HCT116 (cell line): ENCODE measurements around the gene TP53. TPM values are rescaled to one million over a fixed set of nuclear protein-coding genes. Genes with fewer than 3 reads are reported as not detected.

ENCODE experiments used
- ATAC-seq: fragments of 200-7000 bp; cut with Tn5 transposase; 2 replicates; pipeline ENCODE4 v1.9.1; 2020; ENCODE audit warnings: mild to moderate bottlenecking, moderate library complexity
- BruUV-seq: library from RNA; stranded (reverse); fragments of 400-500 nt; replicated peaks from 2 replicates; lab custom pipeline; 2021; lab: Mats Ljungman, UMichigan
- CTCF ChIA-PET: fragments of 300-600 bp; sonication (Branson Sonifier 250); formaldehyde crosslinking; loops from one replicate; lab custom pipeline; 2021; ENCODE audit warnings: antibody characterized with exemption; lab: Charles Lee
- POLR2A ChIA-PET: fragments of 300-600, 350-600 bp; sonication (Branson Sonifier 250); formaldehyde crosslinking; loops from one replicate; lab custom pipeline; 2021; ENCODE audit warnings: antibody characterized with exemption; lab: Charles Lee
- RAD21 ChIA-PET, 2 experiments: fragments of 300-600 bp; sonication (Branson Sonifier 250); formaldehyde crosslinking; loops; one replicate each; lab custom pipeline; 2023; ENCODE audit warnings: low total read pairs in 2 of 2; ENCODE audit not compliant: uncharacterized antibody in 2 of 2, unreplicated experiment in 2 of 2, low non-redundant PET in 1 of 2; lab: Charles Lee
- DNase-seq: peaks from one replicate; pipeline ENCODE4 v3.0.0-alpha.2; 2010; ENCODE audit warnings: low read depth, low spot score
- H2AFZ ChIP-seq: fragments of 200-600 bp; shearing (Covaris generic), sonication (generic); 2 replicates; pipeline ENCODE4 v1.6.1; 2017; ENCODE audit warnings: low read depth, mixed run types, mixed read lengths, antibody characterized with exemption, low read length; ENCODE audit not compliant: poor library complexity, severe bottlenecking
- H3K27ac ChIP-seq: 2 replicates; pipeline ENCODE4 v1.5.1; 2012; ENCODE audit warnings: low read depth, low read length
- H3K27me3 ChIP-seq: fragments of 200-600 bp; sonication (generic); 2 replicates; pipeline ENCODE4 v1.6.1; 2016; ENCODE audit warnings: mixed run types, low read length, mixed read lengths; ENCODE audit not compliant: insufficient read depth
- H3K36me3 ChIP-seq, 2 experiments: fragments of 200-500 bp in 1 of 2; fragments of 200-600 bp in 1 of 2; sonication (Bioruptor generic) in 1 of 2; sonication (generic) in 1 of 2; 2 replicates each; pipeline versions ENCODE4 v1.5.1 to v1.6.1; 2014 to 2016; ENCODE audit warnings: low read length in 2 of 2, inconsistent platforms in 1 of 2, mixed read lengths in 1 of 2, mixed run types in 1 of 2; ENCODE audit not compliant: insufficient read depth in 2 of 2, control insufficient read depth in 1 of 2
- H3K4me1 ChIP-seq, 2 experiments: fragments of 200-600 bp in 1 of 2; sonication (generic) in 1 of 2; 2 replicates each; pipeline versions ENCODE4 v1.5.1 to v1.6.1; 2012 to 2017; ENCODE audit warnings: low read length in 2 of 2, inconsistent platforms in 1 of 2, mild to moderate bottlenecking in 1 of 2, mixed read lengths in 1 of 2, mixed run types in 1 of 2, moderate library complexity in 1 of 2; ENCODE audit not compliant: insufficient read depth in 2 of 2, control insufficient read depth in 1 of 2
- H3K4me2 ChIP-seq: fragments of 200-600 bp; sonication (generic); 2 replicates; pipeline ENCODE4 v1.6.1; 2017; ENCODE audit warnings: mixed run types, low read length, mixed read lengths
- H3K4me3 ChIP-seq, 2 experiments: fragments of 200-600 bp in 1 of 2; sonication (generic) in 1 of 2; replicated peaks in 1 of 2; 2 replicates each; pipeline ENCODE4 v1.5.1; 2011 to 2016; ENCODE audit warnings: low read length in 2 of 2, control low read depth in 1 of 2, low read depth in 1 of 2, mild to moderate bottlenecking in 1 of 2, mixed read lengths in 1 of 2, mixed run types in 1 of 2
- H3K79me2 ChIP-seq: fragments of 200-600 bp; sonication (generic); 2 replicates; pipeline ENCODE4 v1.6.1; 2017; ENCODE audit warnings: mild to moderate bottlenecking, mixed run types, low read length, moderate library complexity, mixed read lengths; ENCODE audit not compliant: insufficient read depth
- H3K9ac ChIP-seq: fragments of 200-600 bp; sonication (generic); 2 replicates; pipeline ENCODE4 v1.6.1; 2016; ENCODE audit warnings: low read length, mixed read lengths
- H3K9me2 ChIP-seq: fragments of 200-600 bp; sonication (generic), shearing (Covaris generic); 2 replicates; pipeline ENCODE4 v1.6.1; 2017; ENCODE audit warnings: mixed run types, mild to moderate bottlenecking, moderate library complexity; ENCODE audit not compliant: insufficient read depth
- H3K9me3 ChIP-seq, 2 experiments: fragments of 200-500 bp in 1 of 2; fragments of 200-600 bp in 1 of 2; sonication (Bioruptor generic) in 1 of 2; sonication (generic) in 1 of 2; 2 replicates each; pipeline ENCODE4 v1.6.1; 2014 to 2017; ENCODE audit warnings: low read length in 2 of 2, mixed read lengths in 2 of 2, inconsistent platforms in 1 of 2, low read depth in 1 of 2, mild to moderate bottlenecking in 1 of 2, mixed run types in 1 of 2, moderate library complexity in 1 of 2; ENCODE audit not compliant: control insufficient read depth in 1 of 2, insufficient read depth in 1 of 2
- H4K20me1 ChIP-seq: fragments of 200-600 bp; sonication (generic), shearing (Covaris generic); 2 replicates; pipeline ENCODE4 v1.6.1; 2017; ENCODE audit warnings: mixed run types, mild to moderate bottlenecking, moderate library complexity; ENCODE audit not compliant: insufficient read depth
- ATF3 ChIP-seq: IDR thresholded peaks from 2 replicates; pipeline ENCODE4 v1.6.1; 2012
- CBX3 ChIP-seq: IDR thresholded peaks from 2 replicates; pipeline ENCODE4 v1.6.1; 2012; ENCODE audit warnings: low read depth
- CEBPB ChIP-seq: IDR thresholded peaks from 2 replicates; pipeline ENCODE4 v1.6.1; 2012; ENCODE audit warnings: low read depth
- EGR1 ChIP-seq: IDR thresholded peaks from 2 replicates; pipeline ENCODE4 v1.6.1; 2012; ENCODE audit warnings: low read depth
- EZH2phosphoT487 ChIP-seq: fragments of 200-600 bp; IDR thresholded peaks from 2 replicates; pipeline ENCODE4 v1.6.1; 2018; ENCODE audit warnings: antibody characterized with exemption, borderline replicate concordance
- FOSL1 ChIP-seq: IDR thresholded peaks from 2 replicates; pipeline ENCODE4 v1.6.1; 2012; ENCODE audit warnings: low read depth
- JUND ChIP-seq: IDR thresholded peaks from 2 replicates; pipeline ENCODE4 v1.6.1; 2012
- POLR2AphosphoS5 ChIP-seq: IDR thresholded peaks from 2 replicates; pipeline ENCODE4 v1.6.1; 2011; ENCODE audit warnings: mild to moderate bottlenecking, low read depth, low read length, moderate library complexity
- REST ChIP-seq: IDR thresholded peaks from 2 replicates; pipeline ENCODE4 v1.6.1; 2012; ENCODE audit warnings: low read depth
- SRF ChIP-seq: IDR thresholded peaks from 2 replicates; pipeline ENCODE4 v1.6.1; 2012; ENCODE audit warnings: low read depth
- ZFX ChIP-seq: fragments of 450-650 bp; IDR thresholded peaks from 2 replicates; pipeline ENCODE4 v1.6.1; 2017
- ZNF274 ChIP-seq: fragments of 200-500 bp; sonication (Bioruptor generic); IDR thresholded peaks from 2 replicates; pipeline ENCODE4 v1.6.1; 2014; ENCODE audit warnings: mild to moderate bottlenecking, low read depth, low read length, inconsistent platforms
- intact Hi-C: fragments of 100-400 bp; cut with micrococcal nuclease; formaldehyde crosslinking; loops from 2 replicates; pipeline ENCODE4 v1.10.0; 2022
- total RNA-seq: library from RNA; stranded (reverse); gene quantifications from one replicate; pipeline ENCODE4 v1.2.1, GENCODE V29; 2021; ENCODE audit not compliant: unreplicated experiment

The TP53 gene
- total RNA-seq, 1 experiment from 2014 or later: 110 TPM

- intact Hi-C loops: no loop called here
- H3K4me1 ChIP-seq: peaks cover 0 to 7% of the 10 kb centered on the region in 2 experiments; a peak in 2 of 4 replicates
- ChIA-PET POLR2A (interaction anchor here (1.5 kb wide), 1 partner anchor 8 kb away, joined by 4 read pairs; the partner anchor contains the start of gene SAT2), CTCF (no interaction called here)
- no peaks in the 10 kb centered on the region for H3K36me3 ChIP-seq
- DNase-seq: no peak
- no peak overlapping the region for H2AFZ ChIP-seq
- no peak overlapping the region for H3K4me2 ChIP-seq
- no peaks in the 10 kb centered on the region for H4K20me1 ChIP-seq
- no peaks in the 10 kb centered on the region for H3K27me3 ChIP-seq
- no TSS peak for BruUV-seq
- H3K4me3 ChIP-seq: no peak overlapping the region
- no peak for TF ChIP-seq POLR2AphosphoS5
- TF ChIP-seq ATF3: no peak
- no peak for TF ChIP-seq EGR1
- no peak for TF ChIP-seq CEBPB
- TF ChIP-seq EZH2phosphoT487: no peak
- no peak for TF ChIP-seq JUND
- TF ChIP-seq ZNF274: no peak
- TF ChIP-seq SRF: no peak
- TF ChIP-seq CBX3: no peak
- TF ChIP-seq FOSL1: no peak
- TF ChIP-seq REST: no peak
- no peak for TF ChIP-seq ZFX
- TF ChIP-seq, all 23 proteins: peak for 0
- Histone ChIP-seq H3K9ac (no peak overlapping the region), H3K79me2 (no peaks in the 10 kb centered on the region), H3K27ac (no peak overlapping the region), H3K9me3 (no peaks in the 10 kb centered on the region), H3K9me2 (no peaks in the 10 kb centered on the region)
- ATAC-seq: no peak
- RAD21 ChIA-PET: no interaction called here
Measured at GRCh38 chr17:7636163-7636562, 51.1 kb downstream of the TP53 start.
